A549 (cell line): ENCODE measurements around the gene POU3F3. TPM values are rescaled to one million over a fixed set of nuclear protein-coding genes. Genes with fewer than 3 reads are reported as not detected.

Experiments
- ATAC-seq, 2 experiments: fragments of 200-7000 bp in 1 of 2; fragments of >200 bp in 1 of 2; cut with Nextera tagmentation in 1 of 2; cut with Tn5 transposase in 1 of 2; 3 replicates each; pipeline versions ENCODE4 v1.8.0 to v1.9.1; 2018 to 2020; ENCODE audit warnings: mild to moderate bottlenecking in 1 of 2, moderate library complexity in 1 of 2
- CTCF ChIA-PET: fragments of 300-600 bp; sonication (Branson Sonifier 250); formaldehyde crosslinking; extraction: SDS; loops from one replicate; lab custom pipeline; 2021; ENCODE audit warnings: antibody characterized with exemption, inconsistent platforms; lab: Yijun Ruan, JAX
- POLR2A ChIA-PET: fragments of 350-600 bp; formaldehyde crosslinking; extraction: SDS; loops from one replicate; lab custom pipeline; 2021; ENCODE audit warnings: antibody characterized with exemption, inconsistent platforms; lab: Yijun Ruan, JAX
- DNase-seq, 2 experiments: peaks; one replicate each; pipeline versions ENCODE4 v3.0.0 to v3.0.0-alpha.2; 2011 to 2016; ENCODE audit warnings: low read depth in 1 of 2, low spot score in 1 of 2
- FAIRE-seq: peaks from 2 replicates; lab custom pipeline; 2011; peaks lifted over from hg19 to GRCh38; lab: Jason Lieb, UNC
- H3K27ac ChIP-seq, 2 experiments: fragments of >200 bp; sonication (Bioruptor Twin); formaldehyde crosslinking; 3 replicates each; pipeline ENCODE4 v1.5.1; 2016 to 2017
- H3K4me1 ChIP-seq: fragments of >200 bp; sonication (Bioruptor Twin); formaldehyde crosslinking; 3 replicates; pipeline ENCODE4 v1.6.1; 2016
- H3K4me2 ChIP-seq: fragments of >200 bp; sonication (Bioruptor Twin); formaldehyde crosslinking; 3 replicates; pipeline ENCODE4 v1.6.1; 2016
- H3K4me3 ChIP-seq: fragments of >200 bp; sonication (Bioruptor Twin); formaldehyde crosslinking; 3 replicates; pipeline ENCODE4 v1.5.1; 2016
- H3K9me3 ChIP-seq: fragments of >200 bp; sonication (Bioruptor Twin); formaldehyde crosslinking; 3 replicates; pipeline ENCODE4 v1.6.1; 2016
- BCL3 ChIP-seq: fragments of >200 bp; sonication (Bioruptor Twin); formaldehyde crosslinking; IDR thresholded peaks from 3 replicates; pipeline ENCODE4 v1.6.1; 2016
- CBX2 ChIP-seq: fragments of 200-600 bp; sonication (generic); IDR thresholded peaks from 2 replicates; pipeline ENCODE4 v1.6.1; 2016; ENCODE audit warnings: low read depth, mild to moderate bottlenecking, borderline replicate concordance
- CBX8 ChIP-seq: fragments of 200-600 bp; sonication (generic); IDR thresholded peaks from 2 replicates; pipeline ENCODE4 v1.6.1; 2016
- CEBPB ChIP-seq, 2 experiments: fragments of >200 bp in 1 of 2; sonication (Bioruptor Twin) in 1 of 2; formaldehyde crosslinking in 1 of 2; IDR thresholded peaks; 2 replicates each; pipeline ENCODE4 v1.6.1; 2012 to 2016
- CHD2 ChIP-seq: fragments of 150-350 bp; IDR thresholded peaks from 2 replicates; pipeline ENCODE4 v1.6.1; 2014; ENCODE audit warnings: low read length; ENCODE audit not compliant: partially characterized antibody
- ELK1 ChIP-seq: fragments of 150-350 bp; IDR thresholded peaks from 2 replicates; pipeline ENCODE4 v1.6.1; 2014; ENCODE audit warnings: low read depth, mild to moderate bottlenecking, low read length
- FOSB ChIP-seq: fragments of 250-450 bp; sonication (Bioruptor Pico); IDR thresholded peaks from 2 replicates; pipeline ENCODE4 v1.5.0; 2020; ENCODE audit warnings: mild to moderate bottlenecking, moderate library complexity
- HMGXB4 ChIP-seq: fragments of 250-450 bp; sonication (Bioruptor Pico); IDR thresholded peaks from 2 replicates; pipeline ENCODE4 v1.5.0; 2021; ENCODE audit warnings: mild to moderate bottlenecking, moderate library complexity, borderline replicate concordance
- HOXB13 ChIP-seq: fragments of 250-450 bp; sonication (Bioruptor Pico); IDR thresholded peaks from 2 replicates; pipeline ENCODE4 v1.5.0; 2020; ENCODE audit warnings: low read depth, mild to moderate bottlenecking, moderate library complexity
- JUNB ChIP-seq: fragments of >200 bp; sonication (Bioruptor Twin); formaldehyde crosslinking; IDR thresholded peaks from 2 replicates; pipeline ENCODE4 v1.6.1; 2016
- KDM1A ChIP-seq: fragments of 200-600 bp; sonication (generic); IDR thresholded peaks from 2 replicates; pipeline ENCODE4 v1.6.1; 2016; ENCODE audit warnings: low read depth, mild to moderate bottlenecking
- NPAS2 ChIP-seq: fragments of 250-450 bp; sonication (Bioruptor Pico); IDR thresholded peaks from 2 replicates; pipeline ENCODE4 v1.8.0; 2022; ENCODE audit warnings: mild to moderate bottlenecking, moderate library complexity, borderline replicate concordance
- NR3C1 ChIP-seq: fragments of >200 bp; sonication (Bioruptor Twin); formaldehyde crosslinking; IDR thresholded peaks from 3 replicates; pipeline ENCODE4 v1.6.1; 2017
- PHF8 ChIP-seq: fragments of 200-600 bp; sonication (generic); IDR thresholded peaks from 2 replicates; pipeline ENCODE4 v1.6.1; 2016; ENCODE audit warnings: low read depth, mild to moderate bottlenecking, antibody characterized with exemption, moderate library complexity, borderline replicate concordance
- RAD21 ChIP-seq, 2 experiments: fragments of >200 bp in 1 of 2; sonication (Bioruptor Twin) in 1 of 2; formaldehyde crosslinking in 1 of 2; IDR thresholded peaks in 1 of 2; conservative IDR thresholded peaks in 1 of 2; 2 replicates in 1 of 2; 3 replicates in 1 of 2; pipeline ENCODE4 v1.6.1; 2012 to 2018; ENCODE audit warnings: inconsistent platforms in 1 of 2
- RARB ChIP-seq: fragments of 250-450 bp; sonication (Bioruptor Pico); IDR thresholded peaks from 2 replicates; pipeline ENCODE4 v1.8.0; 2021; ENCODE audit warnings: mild to moderate bottlenecking, moderate library complexity
- RCOR1 ChIP-seq: fragments of 150-350 bp; IDR thresholded peaks from 2 replicates; pipeline ENCODE4 v1.6.1; 2014; ENCODE audit warnings: antibody characterized with exemption, low read length, low read depth
- RFX5 ChIP-seq: fragments of 450-650 bp; IDR thresholded peaks from 2 replicates; pipeline ENCODE4 v1.7.1; 2014; ENCODE audit warnings: antibody characterized with exemption, mild to moderate bottlenecking, moderate library complexity
- RNF2 ChIP-seq: fragments of 200-600 bp; sonication (generic); IDR thresholded peaks from 2 replicates; pipeline ENCODE4 v1.6.1; 2016; ENCODE audit warnings: low read depth, mild to moderate bottlenecking, antibody characterized with exemption, moderate library complexity, borderline replicate concordance
- TFCP2L1 ChIP-seq: fragments of 250-450 bp; sonication (Bioruptor Pico); IDR thresholded peaks from 2 replicates; pipeline ENCODE4 v1.5.0; 2021; ENCODE audit warnings: mild to moderate bottlenecking
- TP53 ChIP-seq: fragments of 250-450 bp; sonication (Bioruptor Pico); IDR thresholded peaks from 2 replicates; pipeline ENCODE4 v1.5.0; 2021; ENCODE audit warnings: mild to moderate bottlenecking, moderate library complexity
- ZC3H11A ChIP-seq: fragments of 450-650 bp; IDR thresholded peaks from 2 replicates; pipeline ENCODE4 v1.6.1; 2014; ENCODE audit warnings: antibody characterized with exemption, mild to moderate bottlenecking
- ZFP36 ChIP-seq: fragments of 450-650 bp; IDR thresholded peaks from 2 replicates; pipeline ENCODE4 v1.6.1; 2014; ENCODE audit warnings: borderline replicate concordance; ENCODE audit not compliant: partially characterized antibody
- ZNF302 ChIP-seq: fragments of 250-450 bp; sonication (Bioruptor Pico); IDR thresholded peaks from 2 replicates; pipeline ENCODE4 v1.9.0; 2021; ENCODE audit warnings: inconsistent platforms, mild to moderate bottlenecking, moderate library complexity
- ZSCAN20 ChIP-seq: fragments of 250-450 bp; sonication (Bioruptor Pico); IDR thresholded peaks from 2 replicates; pipeline ENCODE4 v1.8.0; 2022; ENCODE audit warnings: mild to moderate bottlenecking, moderate library complexity
- WGBS: methylation state at CpG from one replicate; pipeline ENCODE4 v1.1.6; 2017; ENCODE audit errors: missing lambda C conversion rate; 5-methylcytosine and 5-hydroxymethylcytosine counted together
- polyA plus RNA-seq, 4 experiments: library from polyadenylated mRNA; depleted of rRNA in 3 of 4; stranded (reverse); fragments of >200 nt; fragmentation: RNase III in 1 of 4; extraction: RNeasy Plus Mini Kit Qiagen cat#74134 plus additional on column Dnase treatment in 1 of 4; gene quantifications; 2 replicates in 3 of 4; 3 replicates in 1 of 4; pipeline ENCODE4 v1.2.3, GENCODE V29; 2011 to 2017
- TF ChIP-seq, protein P1 (sequence below): fragments of 250-450 bp; sonication (Bioruptor Pico); IDR thresholded peaks from 2 replicates; pipeline ENCODE4 v1.5.0; 2020; ENCODE audit warnings: low read depth, mild to moderate bottlenecking, moderate library complexity
- TF ChIP-seq, protein P2 (sequence below): fragments of 450-650 bp; IDR thresholded peaks from 2 replicates; pipeline ENCODE4 v1.6.1; 2014; ENCODE audit warnings: antibody characterized with exemption
- TF ChIP-seq, protein P3 (sequence below): fragments of >200 bp; sonication (Bioruptor Twin); formaldehyde crosslinking; IDR thresholded peaks from 2 replicates; pipeline ENCODE4 v1.6.1; 2016

The POU3F3 gene
- polyA plus RNA-seq, 2 of the 4 experiments (the other 2 are of a cell fraction): 0.03 TPM; not detected in 1

GRCh38 chr2:104880076-104880475 is 26.2 kb downstream of the POU3F3 start:
- no peak for ATAC-seq
- CTCF ChIA-PET: no interaction called here
- no peaks in the 10 kb centered on the region for H3K4me1 ChIP-seq
- H3K27ac ChIP-seq: no peak overlapping the region
- H3K9me3 ChIP-seq: no peaks in the 10 kb centered on the region
- POLR2A ChIA-PET: no interaction called here
- no peak overlapping the region for H3K4me2 ChIP-seq
- no peak for DNase-seq
- WGBS: 2% methylated on average over 6 of the region's 6 CpGs
- H3K4me3 ChIP-seq: no peak overlapping the region
- FAIRE-seq: no peak
- no peak for TF ChIP-seq RNF2
- no peak for TF ChIP-seq RAD21 (conservative IDR thresholded peaks at IDR 0.05 in 1 of 2, IDR thresholded peaks at IDR 0.05 in 1 of 2)
- TF ChIP-seq, protein P1, sequence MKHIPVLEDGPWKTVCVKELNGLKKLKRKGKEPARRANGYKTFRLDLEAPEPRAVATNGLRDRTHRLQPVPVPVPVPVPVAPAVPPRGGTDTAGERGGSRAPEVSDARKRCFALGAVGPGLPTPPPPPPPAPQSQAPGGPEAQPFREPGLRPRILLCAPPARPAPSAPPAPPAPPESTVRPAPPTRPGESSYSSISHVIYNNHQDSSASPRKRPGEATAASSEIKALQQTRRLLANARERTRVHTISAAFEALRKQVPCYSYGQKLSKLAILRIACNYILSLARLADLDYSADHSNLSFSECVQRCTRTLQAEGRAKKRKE (CRISPR knock-in tag): no peak
- no peak for TF ChIP-seq NR3C1
- TF ChIP-seq TFCP2L1: no peak
- no peak for TF ChIP-seq ZFP36
- no peak for TF ChIP-seq PHF8
- no peak for TF ChIP-seq ZC3H11A
- TF ChIP-seq ELK1: no peak
- TF ChIP-seq TP53 (CRISPR knock-in tag): no peak
- TF ChIP-seq HMGXB4 (CRISPR knock-in tag): no peak
- TF ChIP-seq KDM1A: no peak
- TF ChIP-seq CHD2: no peak
- no peak for TF ChIP-seq RARB

DNA sequence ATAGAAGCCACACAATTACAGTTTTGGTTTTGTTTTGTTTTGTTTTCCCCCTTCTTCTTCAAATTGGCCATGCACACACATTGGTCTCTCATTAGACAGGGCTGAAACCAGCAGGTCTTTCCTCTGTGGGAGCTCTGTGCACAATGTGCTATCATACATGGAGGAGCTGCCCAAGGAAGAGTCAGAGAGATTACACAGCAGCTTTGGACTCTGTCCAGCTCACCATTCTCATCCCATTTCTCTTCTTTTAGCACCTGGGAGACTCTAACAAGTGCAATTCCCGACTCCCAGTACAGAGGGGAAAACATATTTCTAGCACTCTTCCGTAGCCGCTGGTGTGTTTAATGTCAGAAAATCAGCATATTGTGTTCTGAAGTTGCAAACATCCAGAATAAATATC is 29.4 kb downstream of the POU3F3 start:
- POLR2A ChIA-PET: no interaction called here
- Histone ChIP-seq H3K4me3 (no peak overlapping the region), H3K27ac (no peak overlapping the region), H3K9me3 (no peaks in the 10 kb centered on the region)
- FAIRE-seq (no peak), ATAC-seq (no peak)
- TF ChIP-seq ZNF302 (CRISPR knock-in tag) (no peak), NPAS2 (CRISPR knock-in tag) (no peak), RFX5 (no peak), ZC3H11A (no peak), NR3C1 (no peak), ZSCAN20 (CRISPR knock-in tag) (no peak), ELK1 (no peak), CBX8 (no peak), BCL3 (no peak), CBX2 (no peak), RCOR1 (no peak), CEBPB (IDR thresholded peaks at IDR 0.05) (no peak), HOXB13 (no peak), HMGXB4 (CRISPR knock-in tag) (no peak), JUNB (no peak), FOSB (CRISPR knock-in tag) (no peak)
- TF ChIP-seq, protein P2, sequence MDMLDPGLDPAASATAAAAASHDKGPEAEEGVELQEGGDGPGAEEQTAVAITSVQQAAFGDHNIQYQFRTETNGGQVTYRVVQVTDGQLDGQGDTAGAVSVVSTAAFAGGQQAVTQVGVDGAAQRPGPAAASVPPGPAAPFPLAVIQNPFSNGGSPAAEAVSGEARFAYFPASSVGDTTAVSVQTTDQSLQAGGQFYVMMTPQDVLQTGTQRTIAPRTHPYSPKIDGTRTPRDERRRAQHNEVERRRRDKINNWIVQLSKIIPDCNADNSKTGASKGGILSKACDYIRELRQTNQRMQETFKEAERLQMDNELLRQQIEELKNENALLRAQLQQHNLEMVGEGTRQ: no peak
- TF ChIP-seq, protein P3, sequence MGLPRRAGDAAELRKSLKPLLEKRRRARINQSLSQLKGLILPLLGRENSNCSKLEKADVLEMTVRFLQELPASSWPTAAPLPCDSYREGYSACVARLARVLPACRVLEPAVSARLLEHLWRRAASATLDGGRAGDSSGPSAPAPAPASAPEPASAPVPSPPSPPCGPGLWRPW: no peak
- TF ChIP-seq, all 56 proteins: peak for 0
- WGBS: 61% methylated on average over 3 of the region's 3 CpGs
- DNase-seq: no peak
- Histone ChIP-seq H3K4me2 (no peak overlapping the region), H3K4me1 (no peaks in the 10 kb centered on the region)
- CTCF ChIA-PET: no interaction called here
